Stimulated activated CD8-positive, alpha-beta memory T cell treated with anti-CD3 and anti-CD28 coated beads, Interleukin-15, amount 100 ng/mL, for 4 hours (primary cell): Measurements from ENCODE around the gene NLRP3.

Experiments used
- DNase-seq, 2 donors: peaks; one replicate each; pipeline ENCODE4 v3.0.0-alpha.2; 2020; ENCODE audit warnings: low read depth in 2 of 2

Gene NLRP3

DNA sequence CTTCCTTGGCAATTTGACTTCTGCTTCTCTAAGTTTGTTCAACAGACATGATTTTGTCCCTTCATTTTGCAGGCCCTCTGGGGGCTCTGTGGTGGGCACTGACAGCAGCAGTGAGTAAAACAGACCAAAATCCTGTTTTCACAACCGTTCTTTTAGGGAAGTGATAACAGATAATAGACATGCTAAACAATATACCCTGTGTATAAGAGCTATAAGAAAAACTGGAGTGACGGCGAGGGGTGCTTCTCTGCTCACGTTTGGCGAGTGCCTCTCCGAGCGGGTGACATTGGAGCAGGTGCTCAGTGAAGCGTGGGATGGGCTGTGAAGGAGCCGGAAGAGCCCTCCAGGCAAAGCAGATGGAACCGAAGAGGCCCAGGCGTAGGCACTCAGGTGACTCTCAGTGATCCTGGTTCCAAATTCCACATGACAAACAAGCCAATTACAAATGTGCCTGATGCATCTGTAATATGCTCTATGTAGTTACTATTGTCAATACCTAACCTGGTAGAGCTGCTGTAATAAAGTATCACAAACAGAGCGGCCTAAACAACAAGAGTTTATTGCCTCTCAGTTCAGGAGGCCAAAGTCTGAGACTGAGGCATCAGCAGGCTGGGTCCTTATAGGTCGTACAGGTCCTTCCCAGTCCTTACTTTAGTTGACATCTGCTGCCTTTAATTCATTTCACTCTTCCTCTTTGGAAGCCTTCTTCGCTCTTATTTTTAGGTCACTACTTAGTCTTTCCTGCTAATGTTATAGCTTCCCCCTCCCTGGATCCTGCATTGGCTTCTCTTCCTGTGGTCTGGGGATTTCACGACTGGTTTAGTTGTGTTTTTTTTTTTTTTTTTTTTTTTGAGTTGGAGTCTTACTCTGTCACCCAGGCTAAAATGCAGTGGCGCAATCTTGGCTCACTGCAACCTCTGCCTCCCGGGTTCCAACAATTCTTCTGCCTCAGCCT is 21.9 kb downstream of the NLRP3 start:
- DNase-seq = no peak

- DNase-seq = no peak
Measured at GRCh38 chr1:247440001-247440620, 24.1 kb downstream of the NLRP3 start.

DNA sequence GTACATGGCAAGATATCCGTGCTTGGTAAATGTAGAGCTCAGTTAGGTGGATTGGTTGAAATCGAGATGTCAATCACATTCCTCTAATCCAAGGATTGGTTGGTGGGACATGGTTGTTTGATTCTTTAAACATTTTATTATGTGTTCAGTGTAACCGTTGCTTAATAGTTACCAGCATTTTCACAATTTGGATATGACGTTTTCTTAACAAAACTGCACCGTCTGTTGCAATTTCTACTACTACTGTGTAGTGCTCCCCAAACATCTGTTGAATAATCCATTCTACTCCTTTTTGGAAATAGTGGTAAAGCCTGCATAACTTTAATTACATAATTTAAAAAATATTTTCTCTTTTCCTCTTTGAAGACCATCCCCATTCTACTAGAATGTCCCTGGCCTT is 25.6 kb downstream of the NLRP3 start:
- DNase-seq = no peak

DNA sequence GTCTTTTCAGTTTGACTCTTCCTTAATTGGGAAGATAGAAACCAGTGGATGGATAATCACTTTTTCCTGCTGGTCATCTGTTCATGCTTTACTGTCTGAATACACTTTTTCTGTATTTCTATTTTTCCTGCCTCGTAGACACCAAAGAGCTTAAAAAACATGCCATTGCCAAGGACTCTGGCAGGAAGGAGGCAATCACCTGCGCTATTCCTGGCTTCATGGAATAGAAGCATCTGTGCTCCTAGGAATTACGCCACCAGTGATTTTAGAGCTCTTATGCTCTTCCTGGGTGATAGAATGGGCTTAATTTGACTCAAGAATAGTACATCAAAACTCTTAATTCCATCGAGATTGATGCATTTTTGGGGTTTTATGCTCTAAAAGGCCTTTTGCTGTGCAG is 26.2 kb downstream of the NLRP3 start:
- DNase-seq = no peak

DNA sequence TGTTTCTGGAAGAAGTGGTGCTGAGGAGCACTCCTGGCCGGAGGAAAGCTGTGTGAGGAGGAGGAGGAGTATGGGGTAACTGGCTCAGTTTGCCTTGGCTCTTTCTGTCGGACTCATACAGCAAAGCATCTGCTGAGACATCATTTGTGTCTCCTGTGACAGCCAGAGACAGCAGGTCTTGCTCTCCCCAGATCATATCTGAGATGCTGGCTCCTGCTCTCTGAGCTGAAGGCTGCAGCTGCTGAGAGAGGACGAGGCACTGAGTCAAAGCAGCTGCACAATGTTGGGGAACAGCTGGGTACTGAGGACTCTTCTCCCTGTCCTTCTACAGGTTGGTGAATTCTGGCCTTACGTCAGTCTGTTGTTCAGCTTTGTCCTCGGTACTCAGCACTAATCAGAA is 27.7 kb downstream of the NLRP3 start:
- DNase-seq = no peak

GRCh38 chr1:247444571-247444970 is 28.6 kb downstream of the NLRP3 start:
- no peak for DNase-seq

GRCh38 chr1:247445526-247446356 is 29.8 kb downstream of the NLRP3 start:
- DNase-seq = no peak

DNA sequence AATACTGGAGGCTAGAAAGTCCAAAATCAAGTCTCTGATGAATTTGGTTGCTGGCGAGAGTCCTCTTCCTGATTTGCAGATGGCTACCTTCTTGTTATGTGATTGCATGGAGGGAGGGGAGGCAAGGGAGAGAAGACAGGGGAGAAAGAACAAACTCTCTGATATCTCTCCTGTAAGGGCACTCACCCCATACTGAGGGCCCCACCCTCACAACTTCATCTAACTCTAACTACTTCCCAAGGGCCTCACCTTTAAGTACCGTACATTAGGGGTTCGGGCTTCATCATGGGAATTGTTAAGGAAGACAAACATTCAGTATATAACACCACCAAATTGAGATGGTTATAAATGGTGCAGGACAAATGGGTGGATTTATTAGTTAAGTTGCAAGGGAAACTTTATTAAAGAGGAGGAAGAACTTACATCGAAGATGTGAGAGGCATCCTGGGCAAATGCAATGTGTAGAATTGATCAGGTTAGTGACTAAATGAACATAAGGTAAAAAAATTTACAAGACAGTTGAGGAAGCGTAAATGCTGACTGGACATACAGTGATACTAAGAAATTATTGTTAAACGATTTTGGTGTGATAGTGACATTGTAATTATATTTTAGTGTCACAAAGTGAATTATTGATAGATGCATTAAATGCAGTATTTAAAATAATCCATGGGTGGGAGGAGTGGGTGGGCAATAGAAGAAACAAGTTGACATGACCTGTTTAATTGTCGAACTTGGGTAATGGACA is 31.4 kb downstream of the NLRP3 start:
- DNase-seq = no peak

- DNase-seq = no peak
Measured at GRCh38 chr1:247448107-247448791, 32.3 kb downstream of the NLRP3 start.

GRCh38 chr1:247451388-247452010 is 35.5 kb downstream of the NLRP3 start:
- DNase-seq = no peak

GRCh38 chr1:247452447-247453039 is 36.6 kb downstream of the NLRP3 start:
- no peak for DNase-seq

GRCh38 chr1:247453245-247453644 is 37.3 kb downstream of the NLRP3 start:
- no peak for DNase-seq

DNA sequence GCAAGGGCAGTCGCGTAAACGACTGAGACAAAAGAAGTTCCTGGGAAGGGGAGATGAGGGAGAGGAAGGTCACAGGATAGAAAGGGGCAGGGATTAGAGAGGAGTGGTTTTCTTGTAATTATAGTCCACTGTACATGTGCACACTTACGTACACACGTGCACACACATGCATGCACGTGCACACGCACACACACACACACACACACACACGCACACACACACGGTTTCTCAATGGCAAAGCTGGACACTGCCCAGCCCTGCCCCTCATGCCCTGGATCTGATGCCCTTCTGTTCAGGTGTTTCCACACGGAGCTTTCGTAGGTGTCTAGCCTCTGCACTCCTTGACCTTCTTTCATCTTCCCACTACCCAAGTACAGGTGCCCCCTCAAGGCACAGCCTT is 38.0 kb downstream of the NLRP3 start:
- DNase-seq = no peak

GRCh38 chr1:247456021-247456420 is 40.0 kb downstream of the NLRP3 start:
- DNase-seq = no peak

GRCh38 chr1:247456914-247457639 is 41.1 kb downstream of the NLRP3 start:
- DNase-seq = no peak

GRCh38 chr1:247459507-247459906 is 43.5 kb downstream of the NLRP3 start:
- DNase-seq = no peak

- DNase-seq = no peak
Measured at GRCh38 chr1:247465796-247466195, 49.8 kb downstream of the NLRP3 start.

- DNase-seq = no peak
Measured at GRCh38 chr1:247467129-247467528, 51.2 kb downstream of the NLRP3 start.

DNA sequence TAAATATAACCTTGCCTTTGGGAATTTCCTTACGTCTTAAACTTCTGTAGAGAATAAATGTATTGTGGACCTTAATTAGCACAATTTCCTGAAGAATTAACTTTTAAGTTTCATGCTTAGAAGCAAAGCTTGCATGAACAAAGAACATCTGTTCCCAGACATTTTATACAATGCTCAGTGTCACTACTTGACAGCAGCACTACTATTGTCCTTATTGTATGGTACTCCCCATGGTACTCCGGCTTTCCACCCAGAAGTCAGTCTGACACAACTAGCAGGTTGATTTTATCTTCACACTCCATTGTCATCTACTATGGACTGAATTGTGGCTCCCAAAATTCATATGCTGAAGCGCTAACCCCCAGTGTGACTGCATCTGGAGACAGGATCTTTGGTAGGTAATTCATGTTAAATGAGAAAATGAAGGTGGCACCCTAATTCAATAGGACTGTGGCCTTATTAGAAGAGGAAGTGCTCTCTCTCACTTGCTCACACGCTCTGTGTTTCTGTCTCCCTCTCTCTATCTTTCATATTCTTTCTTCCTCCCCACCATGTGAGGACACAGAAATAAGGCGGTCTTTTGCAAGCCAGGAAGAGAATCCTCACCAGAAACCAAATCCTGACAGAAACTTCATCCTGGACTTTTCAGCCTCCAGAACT is 52.6 kb downstream of the NLRP3 start:
- DNase-seq = no peak
